Superior temporal gyrus (tissue), 1 donor: ENCODE results near the gene ACAD9.

Experiments
- DNase-seq: peaks from one replicate; pipeline ENCODE4 v3.0.0-alpha.2; 2016; ENCODE audit errors: extremely low spot score

The ACAD9 gene

GRCh38 chr3:128935922-128936321 lies 56.5 kb downstream of the ACAD9 start:
- DNase-seq, result no peak

GRCh38 chr3:128936341-128936740 lies 56.9 kb downstream of the ACAD9 start:
- DNase-seq, result no peak

- DNase-seq, result no peak
Measured at GRCh38 chr3:128940252-128940651, 60.8 kb downstream of the ACAD9 start.

GRCh38 chr3:128942161-128942952 lies 62.9 kb downstream of the ACAD9 start:
- DNase-seq, result no peak

DNA sequence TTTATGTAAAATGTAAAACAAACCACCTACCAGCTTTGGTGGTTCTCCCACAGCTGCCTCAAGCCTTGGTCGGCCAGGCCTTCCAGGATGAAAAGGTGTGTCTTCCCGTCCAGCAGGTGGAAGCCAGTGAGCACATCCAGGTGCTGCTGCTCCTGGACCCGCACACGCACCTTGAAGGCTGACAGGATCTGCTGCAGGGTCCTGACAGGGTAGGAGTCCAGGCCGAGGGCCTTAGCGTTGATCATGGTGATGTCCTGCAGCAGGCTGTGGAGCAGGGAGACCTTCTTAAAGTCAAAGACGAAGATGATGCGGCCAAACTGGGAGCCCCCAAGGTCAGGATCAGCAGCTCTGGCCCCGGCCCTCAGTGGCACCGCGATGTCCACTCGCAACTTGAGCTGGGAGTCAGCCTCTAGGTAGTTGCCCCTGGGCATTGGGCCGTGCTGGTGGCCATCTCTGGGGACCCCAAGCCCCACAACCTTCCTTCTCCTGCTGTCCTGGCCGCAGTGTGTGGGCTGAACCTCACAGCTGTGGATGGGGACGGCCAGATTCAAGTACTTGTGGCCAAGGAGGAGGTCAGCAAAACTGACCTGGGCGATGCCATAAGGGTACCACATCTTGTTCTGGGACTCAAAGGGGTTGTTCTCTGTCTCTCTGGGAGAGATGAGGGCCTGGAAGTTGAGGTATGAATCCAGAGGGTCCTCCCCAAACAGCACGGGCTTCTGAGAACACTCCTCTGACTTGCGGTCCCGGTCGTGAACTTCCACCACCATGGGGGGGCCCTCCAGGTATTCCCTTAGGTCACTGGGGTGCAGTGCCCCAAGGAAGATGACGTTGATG lies 65.8 kb downstream of the ACAD9 start:
- DNase-seq, result no peak

- DNase-seq, result no peak
Measured at GRCh38 chr3:128945878-128946175, 66.4 kb downstream of the ACAD9 start.

DNA sequence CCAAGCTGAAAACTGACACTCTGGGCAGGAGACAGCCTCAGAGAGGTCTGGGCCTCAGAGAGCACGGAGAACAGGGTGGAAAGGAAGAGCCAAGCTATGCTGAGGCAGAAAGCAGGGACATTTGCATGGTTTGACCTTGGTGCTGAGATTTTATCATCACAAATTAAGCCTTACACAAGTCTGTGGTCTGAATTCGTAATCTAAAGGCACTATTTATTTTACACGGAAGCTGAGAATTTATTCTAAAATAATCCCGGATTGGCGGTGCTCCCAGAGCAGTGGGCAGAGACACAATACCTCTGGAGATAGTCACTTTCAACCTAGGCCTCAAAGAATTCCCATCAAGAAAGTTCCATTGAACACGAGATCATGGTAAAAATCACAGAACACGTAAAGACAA lies 67.0 kb downstream of the ACAD9 start:
- no peak for DNase-seq

DNA sequence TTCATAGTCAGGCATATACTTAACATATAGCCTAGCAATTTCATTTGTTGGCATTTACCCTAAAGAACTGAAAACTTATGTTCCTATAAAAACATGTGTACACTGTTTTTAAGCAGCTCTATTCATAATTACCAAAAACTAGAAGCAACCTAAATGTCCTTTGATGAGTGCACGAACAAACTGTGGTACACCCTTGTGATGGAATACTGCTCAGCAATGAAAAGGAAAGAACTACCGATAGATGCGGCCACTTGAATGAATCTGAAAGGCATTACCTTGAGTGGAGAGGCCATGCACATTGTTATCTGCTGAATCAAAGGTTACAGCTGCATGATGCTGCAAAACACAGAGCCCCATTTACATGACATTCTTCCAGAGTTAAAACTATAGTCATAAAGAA lies 69.7 kb downstream of the ACAD9 start:
- no peak for DNase-seq

GRCh38 chr3:128950223-128950938 lies 71.0 kb downstream of the ACAD9 start:
- no peak for DNase-seq

DNA sequence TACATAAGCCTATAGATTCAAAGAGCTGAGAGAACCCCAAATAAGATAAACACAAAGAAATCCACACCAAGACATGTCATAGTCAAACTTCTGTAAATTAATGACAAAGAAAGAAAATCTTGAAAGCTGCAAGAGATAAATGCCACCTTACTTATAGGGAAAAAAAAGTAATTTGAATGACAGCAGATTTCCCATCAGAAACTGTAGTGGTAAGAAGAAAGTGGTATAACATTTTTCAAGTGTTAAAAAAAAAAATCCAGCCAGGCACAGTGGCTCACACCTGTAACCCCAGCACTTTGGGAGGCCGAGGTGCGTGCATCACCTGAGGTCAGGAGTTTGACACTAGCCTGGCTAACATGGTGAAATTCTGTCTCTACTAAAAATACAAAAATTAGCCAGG lies 77.0 kb downstream of the ACAD9 start:
- DNase-seq, result no peak
